Stimulated activated CD8-positive, alpha-beta memory T cell treated with anti-CD3 and anti-CD28 coated beads, Interleukin-12 subunit alpha, Interleukin-12 subunit beta, amount 100 ng/mL, for 24 hours (primary cell): ENCODE results near the gene CCT8L2.
"Not testable (repeated sequence)": the region's sequence is repeated elsewhere in the genome, so short reads cannot be mapped to it uniquely, and the experiment has no call there.

Experiments
- DNase-seq: peaks from one replicate; pipeline ENCODE4 v3.0.0-alpha.2; 2020; ENCODE audit errors: extremely low read depth

CCT8L2 gene

GRCh38 chr22:16592710-16593109 is at the start of gene CCT8L2:
TSS of gene CCT8L2 (minus strand) at chr22:16592810. CDS start at chr22:16592550, 260 bp downstream.
- DNase-seq = not testable (repeated sequence)

- not testable (repeated sequence) for DNase-seq
Observed at GRCh38 chr22:16635442-16635841, 42.8 kb upstream of the CCT8L2 start.

DNA sequence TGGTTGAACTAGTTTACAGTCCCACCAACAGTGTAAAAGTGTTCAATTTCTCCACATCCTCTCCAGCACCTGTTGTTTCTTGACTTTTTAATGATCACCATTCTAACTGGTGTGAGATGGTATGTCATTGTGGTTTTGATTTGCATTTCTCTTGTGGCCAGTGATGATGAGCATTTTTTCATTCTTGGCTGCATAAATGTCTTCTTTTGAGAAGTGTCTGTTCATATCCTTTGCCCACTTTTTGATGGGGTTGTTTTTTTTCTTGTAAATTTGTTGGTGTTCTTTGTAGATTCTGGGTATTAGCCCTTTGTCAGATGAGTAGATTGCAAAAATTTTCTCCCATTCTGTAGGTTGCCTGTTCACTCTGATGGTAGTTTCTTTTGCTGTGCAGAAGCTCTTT is 41.5 kb upstream of the CCT8L2 start:
- DNase-seq = not testable (repeated sequence)

DNA sequence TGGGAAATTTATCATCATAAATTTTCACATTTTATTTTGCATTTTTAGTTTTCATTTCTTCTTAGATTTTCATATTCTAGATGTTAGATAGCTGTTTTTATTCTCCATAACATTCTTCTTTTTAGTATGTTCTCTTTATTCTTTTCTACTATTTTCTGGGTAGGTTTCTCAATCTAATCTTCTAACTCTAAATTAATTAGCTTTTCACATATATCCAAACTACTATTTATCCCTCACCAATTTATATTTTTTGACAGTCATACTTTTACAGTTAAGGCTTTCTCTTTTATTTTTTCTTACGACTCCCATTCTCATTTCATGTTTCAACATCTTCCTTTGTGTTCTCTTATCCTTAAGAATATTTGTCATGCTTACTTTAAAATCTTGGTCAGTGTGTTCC is 35.9 kb upstream of the CCT8L2 start:
- not testable (repeated sequence) for DNase-seq

- not testable (repeated sequence) for DNase-seq
Observed at GRCh38 chr22:16625018-16625417, 32.4 kb upstream of the CCT8L2 start.

DNA sequence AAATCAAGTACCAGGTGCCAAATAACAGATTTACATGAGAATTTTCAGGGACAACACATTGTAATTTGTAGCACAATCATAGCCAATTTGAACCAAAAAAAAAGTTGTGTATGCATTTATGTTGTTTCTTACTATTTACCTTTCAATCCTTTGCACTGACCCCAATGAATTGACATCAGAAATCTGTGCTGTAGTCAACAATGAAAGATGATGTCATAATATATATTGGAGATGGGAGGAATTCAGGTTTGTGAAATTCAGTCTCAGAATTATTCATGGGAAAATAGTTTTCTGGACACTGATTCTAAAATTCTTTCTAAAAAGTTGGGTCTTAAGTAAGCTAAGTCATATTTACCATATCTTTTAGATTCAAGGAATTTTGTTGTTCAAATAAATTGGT is 31.0 kb upstream of the CCT8L2 start:
- DNase-seq = not testable (repeated sequence)

DNA sequence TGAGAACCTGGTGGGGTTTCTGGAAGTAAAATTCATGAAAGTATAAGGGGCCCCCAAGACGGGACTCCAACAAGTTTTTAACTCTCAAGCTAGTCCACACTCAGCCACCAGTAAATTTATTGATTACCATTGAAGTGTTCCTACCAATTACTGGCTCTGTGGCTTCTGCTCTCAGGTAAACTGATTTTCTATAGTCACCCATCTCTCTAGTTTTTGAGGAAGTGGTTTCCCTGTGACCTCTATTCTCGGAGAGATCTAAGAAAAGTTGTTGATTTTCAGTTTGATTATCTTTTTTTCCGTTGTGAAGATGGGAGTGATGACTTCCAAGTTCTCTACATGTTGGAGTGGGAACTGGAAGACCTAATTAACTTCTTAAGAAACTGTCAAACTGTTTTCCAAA is 24.9 kb upstream of the CCT8L2 start:
- DNase-seq = not testable (repeated sequence)

- not testable (repeated sequence) for DNase-seq
Observed at GRCh38 chr22:16616390-16616938, 23.9 kb upstream of the CCT8L2 start.

- not testable (repeated sequence) for DNase-seq
Observed at GRCh38 chr22:16615606-16616245, 23.1 kb upstream of the CCT8L2 start.

- no peak for DNase-seq
Observed at GRCh38 chr22:16609548-16610261, 17.1 kb upstream of the CCT8L2 start.

DNA sequence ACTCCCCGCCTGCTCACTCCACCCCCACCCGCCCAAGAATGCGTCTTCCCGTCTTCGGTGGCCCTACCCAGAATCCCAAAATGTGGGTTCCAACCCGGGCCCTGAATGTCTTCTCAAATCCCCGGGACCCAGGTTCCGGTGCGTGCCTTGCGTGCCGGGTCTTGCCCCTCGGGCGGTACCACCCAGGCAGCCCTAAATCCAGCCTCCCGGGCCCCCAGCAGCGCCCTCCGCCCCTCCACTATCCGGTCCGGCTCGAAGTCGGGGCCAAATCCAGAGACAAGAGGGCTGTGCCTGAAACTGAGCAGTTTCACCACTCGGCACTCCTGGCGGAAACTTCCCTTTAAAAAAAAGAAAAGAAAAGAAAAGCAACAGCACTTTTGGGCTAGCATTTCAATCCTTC is 16.3 kb upstream of the CCT8L2 start:
- DNase-seq = no peak

GRCh38 chr22:16604257-16604998 is 11.8 kb upstream of the CCT8L2 start:
- not testable (repeated sequence) for DNase-seq

- DNase-seq = not testable (repeated sequence)
Observed at GRCh38 chr22:16603770-16604242, 11.2 kb upstream of the CCT8L2 start.

- DNase-seq = no peak
Observed at GRCh38 chr22:16603448-16603768, 10.8 kb upstream of the CCT8L2 start.

DNA sequence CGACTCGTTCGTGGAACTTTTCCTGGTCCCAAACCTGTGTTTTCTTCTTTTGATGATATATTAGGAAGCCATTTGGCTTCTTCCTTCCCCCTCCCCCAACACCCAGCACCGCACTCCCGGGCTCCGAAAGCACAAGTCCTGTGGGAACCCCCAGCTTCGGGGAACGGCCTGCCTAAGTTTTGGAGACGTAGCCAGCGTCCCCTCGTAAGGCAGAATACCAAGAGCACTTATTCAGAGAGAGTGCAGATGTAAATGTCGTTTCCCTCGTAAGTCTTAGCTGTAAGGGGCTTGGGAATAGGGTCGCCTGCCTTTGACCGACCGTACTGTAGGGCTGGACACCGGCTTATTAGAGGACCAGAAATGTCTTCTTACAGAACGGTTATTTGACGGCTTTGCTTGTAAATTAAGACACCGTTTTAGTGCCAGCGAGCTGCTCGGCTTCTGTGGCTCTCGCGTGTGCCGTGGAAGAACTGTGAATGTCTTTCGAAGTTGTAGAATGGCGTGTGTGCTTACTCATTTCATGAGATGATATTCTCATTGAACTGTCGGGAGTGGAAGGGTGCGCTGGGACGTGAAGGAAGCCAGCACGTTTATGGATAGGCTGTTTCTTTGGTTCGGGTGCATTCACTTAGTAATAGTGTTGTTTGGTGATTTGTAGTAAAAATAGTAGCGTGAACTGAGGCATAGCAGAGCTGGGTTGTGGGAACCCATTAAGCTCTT is 10.3 kb upstream of the CCT8L2 start:
- not testable (repeated sequence) for DNase-seq

DNA sequence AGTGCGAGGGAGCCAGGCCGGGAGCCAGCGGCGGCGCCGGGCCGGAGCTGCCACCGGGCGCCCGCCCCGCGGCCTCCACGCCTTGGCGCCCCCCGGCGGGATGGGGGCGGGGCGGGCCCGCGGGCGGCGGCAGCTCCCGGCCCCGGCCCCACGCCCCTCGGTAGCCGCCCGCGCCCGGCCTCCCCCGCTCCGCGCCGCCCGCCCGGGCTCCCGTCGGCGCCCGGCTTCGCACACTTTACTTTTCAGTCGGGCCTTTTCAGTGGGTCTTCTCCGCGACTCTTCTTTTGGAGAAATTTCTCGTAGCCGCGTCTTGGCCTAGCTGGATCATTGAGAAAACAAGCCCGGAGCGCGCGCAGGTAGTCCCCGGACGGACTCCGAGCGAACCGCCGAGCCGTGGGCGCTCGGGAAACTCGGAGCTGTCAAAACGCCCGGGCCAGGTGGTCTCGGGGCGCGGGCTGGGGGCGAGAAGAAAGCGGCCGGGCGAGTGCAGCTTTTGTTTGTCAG is 9.7 kb upstream of the CCT8L2 start:
- not testable (repeated sequence) for DNase-seq

- DNase-seq = no peak
Observed at GRCh38 chr22:16601437-16602223, 9.0 kb upstream of the CCT8L2 start.

GRCh38 chr22:16600644-16601436 is 8.2 kb upstream of the CCT8L2 start:
- not testable (repeated sequence) for DNase-seq

GRCh38 chr22:16599648-16600047 is 7.0 kb upstream of the CCT8L2 start:
- not testable (repeated sequence) for DNase-seq

DNA sequence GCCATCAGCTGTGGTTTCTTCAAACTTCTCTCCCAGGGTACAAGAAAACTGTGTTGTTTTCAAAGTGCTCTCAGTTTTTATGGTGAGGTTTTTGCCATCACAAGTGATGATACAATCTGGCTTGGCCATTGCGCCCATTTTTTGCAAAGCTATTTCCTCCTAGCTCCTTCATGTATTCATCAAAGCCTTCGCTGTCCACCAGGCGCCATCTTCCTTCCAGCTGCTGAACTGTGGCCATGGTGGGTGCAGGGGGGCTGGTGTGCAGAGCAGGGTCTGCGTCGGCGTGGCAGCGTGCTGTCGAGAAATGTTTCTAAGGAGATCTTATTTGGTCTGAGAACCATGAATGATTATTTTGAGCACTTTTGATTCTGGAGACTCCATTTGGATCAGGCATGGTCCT is 2.6 kb upstream of the CCT8L2 start:
- not testable (repeated sequence) for DNase-seq
